ENCODE measurements around the gene BHLHA9. TPM values are rescaled to one million over a fixed set of nuclear protein-coding genes. Genes with fewer than 3 reads are reported as not detected.

The BHLHA9 gene
- total RNA-seq, 1 donor, result not detected

- no peaks in the 10 kb centered on the region for H3K36me3 ChIP-seq (ENCODE audit: insufficient read depth, low read length)
- no peak overlapping the region for H3K4me2 ChIP-seq (ENCODE audit: insufficient read depth, low read length)
- H3K27ac ChIP-seq (ENCODE audit: low read depth, low read length), result no peak overlapping the region
- no peaks in the 10 kb centered on the region for H3K79me2 ChIP-seq (ENCODE audit: insufficient read depth, low read length)
- no peak for TF ChIP-seq CTCF (IDR thresholded peaks at IDR 0.05; ENCODE audit: extremely low read depth, low read depth, low read length)
- peaks cover 3% of the 10 kb centered on the region for H3K4me1 ChIP-seq (ENCODE audit: insufficient read depth, low read length)
- no peaks in the 10 kb centered on the region for H3K9me3 ChIP-seq (ENCODE audit: low read depth, low read length)
- peaks cover 3% of the 10 kb centered on the region for H3K27me3 ChIP-seq (ENCODE audit: insufficient read depth, low read length)
- H3K4me3 ChIP-seq (ENCODE audit: insufficient read depth, low read length), result no peak overlapping the region
- no peaks in the 10 kb centered on the region for H4K20me1 ChIP-seq (ENCODE audit: insufficient read depth, low read length)
- peak; percentile 79 for DNase-seq (ENCODE audit: insufficient read length, low spot score, missing footprints)
- H2AFZ ChIP-seq (ENCODE audit: low read length), result no peak overlapping the region
These were observed 18.2 kb upstream of the BHLHA9 start for GRCh38 chr17:1251866-1252608.

- Histone ChIP-seq H3K9me3 (ENCODE audit: low read depth, low read length) (no peaks in the 10 kb centered on the region), H2AFZ (ENCODE audit: low read length) (no peak overlapping the region), H3K4me3 (ENCODE audit: insufficient read depth, low read length) (no peak overlapping the region), H4K20me1 (ENCODE audit: insufficient read depth, low read length) (no peaks in the 10 kb centered on the region), H3K79me2 (ENCODE audit: insufficient read depth, low read length) (no peaks in the 10 kb centered on the region), H3K36me3 (ENCODE audit: insufficient read depth, low read length) (no peaks in the 10 kb centered on the region), H3K27me3 (ENCODE audit: insufficient read depth, low read length) (peaks cover 3% of the 10 kb centered on the region), H3K4me2 (ENCODE audit: insufficient read depth, low read length) (no peak overlapping the region), H3K27ac (ENCODE audit: low read depth, low read length) (no peak overlapping the region), H3K4me1 (ENCODE audit: insufficient read depth, low read length) (peaks cover 10% of the 10 kb centered on the region)
- DNase-seq (ENCODE audit: insufficient read length, low spot score, missing footprints), result no peak
- no peak for TF ChIP-seq CTCF (IDR thresholded peaks at IDR 0.05; ENCODE audit: extremely low read depth, low read depth, low read length)
These were observed 15.2 kb upstream of the BHLHA9 start for GRCh38 chr17:1255041-1255440.

- H3K9me3 ChIP-seq (ENCODE audit: low read depth, low read length), result no peaks in the 10 kb centered on the region
- peak; percentile 62 for DNase-seq (ENCODE audit: insufficient read length, low spot score, missing footprints)
- H2AFZ ChIP-seq (ENCODE audit: low read length), result no peak overlapping the region
- no peaks in the 10 kb centered on the region for H3K36me3 ChIP-seq (ENCODE audit: insufficient read depth, low read length)
- peaks cover 7% of the 10 kb centered on the region for H3K27me3 ChIP-seq (ENCODE audit: insufficient read depth, low read length)
- H4K20me1 ChIP-seq (ENCODE audit: insufficient read depth, low read length), result no peaks in the 10 kb centered on the region
- H3K4me3 ChIP-seq (ENCODE audit: insufficient read depth, low read length), result no peak overlapping the region
- H3K27ac ChIP-seq (ENCODE audit: low read depth, low read length), result no peak overlapping the region
- TF ChIP-seq CTCF (IDR thresholded peaks at IDR 0.05; ENCODE audit: extremely low read depth, low read depth, low read length), result no peak
- H3K4me2 ChIP-seq (ENCODE audit: insufficient read depth, low read length), result no peak overlapping the region
- peaks cover 10% of the 10 kb centered on the region for H3K4me1 ChIP-seq (ENCODE audit: insufficient read depth, low read length)
- H3K79me2 ChIP-seq (ENCODE audit: insufficient read depth, low read length), result no peaks in the 10 kb centered on the region
These were observed 13.5 kb upstream of the BHLHA9 start for GRCh38 chr17:1256699-1257098.

GRCh38 chr17:1260086-1260769 is 10.0 kb upstream of the BHLHA9 start:
- no peaks in the 10 kb centered on the region for H4K20me1 ChIP-seq (ENCODE audit: insufficient read depth, low read length)
- H3K79me2 ChIP-seq (ENCODE audit: insufficient read depth, low read length), result no peaks in the 10 kb centered on the region
- H3K36me3 ChIP-seq (ENCODE audit: insufficient read depth, low read length), result no peaks in the 10 kb centered on the region
- TF ChIP-seq CTCF (IDR thresholded peaks at IDR 0.05; ENCODE audit: extremely low read depth, low read depth, low read length), result no peak
- no peak overlapping the region for H3K27ac ChIP-seq (ENCODE audit: low read depth, low read length)
- peaks cover 7% of the 10 kb centered on the region for H3K27me3 ChIP-seq (ENCODE audit: insufficient read depth, low read length)
- peak overlapping the region; percentile 99 for H3K4me2 ChIP-seq (ENCODE audit: insufficient read depth, low read length)
- no peaks in the 10 kb centered on the region for H3K9me3 ChIP-seq (ENCODE audit: low read depth, low read length)
- peak overlapping the region; percentile 80 for H3K4me3 ChIP-seq (ENCODE audit: insufficient read depth, low read length)
- peaks cover 8% of the 10 kb centered on the region for H3K4me1 ChIP-seq (ENCODE audit: insufficient read depth, low read length)
- H2AFZ ChIP-seq (ENCODE audit: low read length), result peak overlapping the region; percentile 99
- peak; percentile 45 for DNase-seq (ENCODE audit: insufficient read length, low spot score, missing footprints)

Data from osteoblast (primary cell).